HepG2 (cell line): ENCODE data around the gene DNTTIP2. TPM values are rescaled to one million over a fixed set of nuclear protein-coding genes. Genes with fewer than 3 reads are reported as not detected.
A peak's percentile ranks its signal among the peaks of the same experiment; 100 is the strongest.

Experiments used
- FOXJ3 ChIP-seq: sonication (generic); formaldehyde crosslinking; IDR thresholded peaks from 2 replicates; pipeline ENCODE4 v1.4.0; 2020; ENCODE audit warnings: missing genetic modification reagents, mild to moderate bottlenecking, borderline replicate concordance
- GATAD2A ChIP-seq: IDR thresholded peaks from 2 replicates; pipeline ENCODE4 v1.6.1; 2016
- KAT7 ChIP-seq: IDR thresholded peaks from 2 replicates; pipeline ENCODE4 v1.6.1; 2018; ENCODE audit warnings: borderline replicate concordance, missing compliant biosample characterization
- NFYC ChIP-seq: IDR thresholded peaks from 2 replicates; pipeline ENCODE4 v1.6.1; 2016; ENCODE audit warnings: missing genetic modification reagents, missing compliant biosample characterization
- SALL1 ChIP-seq: sonication (generic); formaldehyde crosslinking; IDR thresholded peaks from 2 replicates; pipeline ENCODE4 v1.8.0; 2022; ENCODE audit warnings: mild to moderate bottlenecking, missing genetic modification reagents
- SKI ChIP-seq: fragments of 450-650 bp; IDR thresholded peaks from one replicate; pipeline ENCODE4 v1.6.1; 2018; ENCODE audit warnings: mild to moderate bottlenecking; ENCODE audit not compliant: partially characterized antibody
- TARDBP ChIP-seq: sonication (generic); formaldehyde crosslinking; IDR thresholded peaks from 2 replicates; pipeline ENCODE4 v1.8.0; 2022; ENCODE audit warnings: mild to moderate bottlenecking, missing genetic modification reagents
- TEAD3 ChIP-seq: optimal IDR thresholded peaks from 2 replicates; pipeline ENCODE3; 2016; ENCODE audit warnings: borderline replicate concordance
- YEATS4 ChIP-seq: sonication (generic); formaldehyde crosslinking; IDR thresholded peaks from 2 replicates; pipeline ENCODE4 v1.4.0; 2020; ENCODE audit warnings: missing genetic modification reagents, borderline replicate concordance
- ZNF329 ChIP-seq: sonication (generic); formaldehyde crosslinking; IDR thresholded peaks from 2 replicates; pipeline ENCODE4 v1.9.0; 2021; ENCODE audit warnings: low read depth, mild to moderate bottlenecking, missing genetic modification reagents
- ZNF567 ChIP-seq: sonication (generic); formaldehyde crosslinking; IDR thresholded peaks from 2 replicates; pipeline ENCODE4 v1.8.1; 2023; ENCODE audit warnings: mild to moderate bottlenecking, missing genetic modification reagents, borderline replicate concordance
- ZNF598 ChIP-seq: sonication (generic); formaldehyde crosslinking; IDR thresholded peaks from 2 replicates; pipeline ENCODE4 v1.5.1; 2020; ENCODE audit warnings: mild to moderate bottlenecking, missing genetic modification reagents, borderline replicate concordance
- ZNF670 ChIP-seq: sonication (generic); formaldehyde crosslinking; IDR thresholded peaks from 2 replicates; pipeline ENCODE4 v1.8.0; 2022; ENCODE audit warnings: mild to moderate bottlenecking, missing genetic modification reagents, borderline replicate concordance
- polyA plus RNA-seq, 8 experiments: library from polyadenylated mRNA; depleted of rRNA in 3 of 8; stranded (reverse) in 7 of 8; unstranded in 1 of 8; fragments of >200 nt; fragmentation: Illumina TruSeq in 4 of 8; extraction: Trizol in 4 of 8; gene quantifications; 2 replicates each; pipeline versions ENCODE4 v1.2.1 to v1.2.3, GENCODE V29; 2011 to 2016; ENCODE audit warnings: low read depth in 4 of 8, missing spikeins in 1 of 8, mixed read lengths in 1 of 8; ENCODE audit not compliant: insufficient read depth in 1 of 8
- total RNA-seq, 5 experiments: library from RNA; depleted of rRNA; stranded (reverse); fragments of >200 nt; fragmentation: Illumina TruSeq; extraction: Trizol; gene quantifications; 2 replicates each; pipeline ENCODE4 v1.2.3, GENCODE V29; 2016; ENCODE audit warnings: low read depth in 1 of 5
- TF ChIP-seq, protein P1 (sequence below): sonication (generic); formaldehyde crosslinking; IDR thresholded peaks from 2 replicates; pipeline ENCODE4 v1.4.0; 2020; ENCODE audit warnings: missing genetic modification reagents
- TF ChIP-seq, protein P2 (sequence below): sonication (generic); formaldehyde crosslinking; conservative IDR thresholded peaks from 2 replicates; pipeline ENCODE4 v1.8.0; 2022; ENCODE audit warnings: low read depth, missing genetic modification reagents
- TF ChIP-seq, protein P3 (sequence below): sonication (generic); formaldehyde crosslinking; conservative IDR thresholded peaks from 2 replicates; pipeline ENCODE4 v1.4.0; 2020; ENCODE audit warnings: missing genetic modification reagents
- TF ChIP-seq, protein P4 (sequence below): sonication (generic); formaldehyde crosslinking; IDR thresholded peaks from 2 replicates; pipeline ENCODE4 v1.4.0; 2020; ENCODE audit warnings: missing genetic modification reagents, borderline replicate concordance
- TF ChIP-seq, protein P5 (sequence below), 2 experiments: sonication (generic) in 1 of 2; formaldehyde crosslinking in 1 of 2; IDR thresholded peaks; 2 replicates each; pipeline versions ENCODE4 v1.4.0 to v1.6.1; 2018 to 2020; ENCODE audit warnings: missing genetic modification reagents in 2 of 2, borderline replicate concordance in 1 of 2, low read depth in 1 of 2, mild to moderate bottlenecking in 1 of 2, missing biosample characterization in 1 of 2

Gene DNTTIP2
- total and polyA plus RNA-seq, 2 of the 13 experiments (the other 11 are each of a cell fraction or from before 2014, with no cell fraction given) = 11.4 to 63.3 TPM

DNA sequence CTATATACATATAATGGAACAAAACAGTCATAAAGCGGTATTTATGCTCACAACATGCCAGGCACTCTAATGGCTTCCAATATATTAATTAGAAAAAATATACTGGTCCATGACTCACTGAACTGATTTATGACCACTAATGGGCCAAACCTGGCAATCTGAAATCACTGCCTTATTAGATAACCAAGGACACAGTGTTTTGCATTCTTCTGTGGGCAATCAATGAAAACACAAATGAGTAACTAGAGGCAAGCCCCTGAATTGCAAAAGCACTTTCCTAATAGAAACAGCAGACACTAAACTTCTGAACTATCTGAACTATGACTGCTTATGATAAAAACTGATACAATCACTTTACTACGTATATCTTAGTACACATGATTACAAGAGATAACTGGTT, 26.7 kb upstream of the DNTTIP2 start (continued):
- no peak for TF ChIP-seq ZNF329 (CRISPR knock-in tag)
- TF ChIP-seq FOXJ3 = peak; percentile 67; the same call in 1 of the 2 replicates
- TF ChIP-seq ZNF567 (CRISPR knock-in tag) = no peak
- TF ChIP-seq ZNF598 = no peak
- peak; percentile 45; the same call in 1 of the 2 replicates for TF ChIP-seq ZNF670 (CRISPR knock-in tag)
- no peak for TF ChIP-seq NFYC (CRISPR knock-in tag)
- TF ChIP-seq, protein P1, sequence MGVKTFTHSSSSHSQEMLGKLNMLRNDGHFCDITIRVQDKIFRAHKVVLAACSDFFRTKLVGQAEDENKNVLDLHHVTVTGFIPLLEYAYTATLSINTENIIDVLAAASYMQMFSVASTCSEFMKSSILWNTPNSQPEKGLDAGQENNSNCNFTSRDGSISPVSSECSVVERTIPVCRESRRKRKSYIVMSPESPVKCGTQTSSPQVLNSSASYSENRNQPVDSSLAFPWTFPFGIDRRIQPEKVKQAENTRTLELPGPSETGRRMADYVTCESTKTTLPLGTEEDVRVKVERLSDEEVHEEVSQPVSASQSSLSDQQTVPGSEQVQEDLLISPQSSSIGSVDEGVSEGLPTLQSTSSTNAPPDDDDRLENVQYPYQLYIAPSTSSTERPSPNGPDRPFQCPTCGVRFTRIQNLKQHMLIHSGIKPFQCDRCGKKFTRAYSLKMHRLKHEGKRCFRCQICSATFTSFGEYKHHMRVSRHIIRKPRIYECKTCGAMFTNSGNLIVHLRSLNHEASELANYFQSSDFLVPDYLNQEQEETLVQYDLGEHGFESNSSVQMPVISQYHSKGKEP (CRISPR knock-in tag) = no peak
- TF ChIP-seq, protein P2, sequence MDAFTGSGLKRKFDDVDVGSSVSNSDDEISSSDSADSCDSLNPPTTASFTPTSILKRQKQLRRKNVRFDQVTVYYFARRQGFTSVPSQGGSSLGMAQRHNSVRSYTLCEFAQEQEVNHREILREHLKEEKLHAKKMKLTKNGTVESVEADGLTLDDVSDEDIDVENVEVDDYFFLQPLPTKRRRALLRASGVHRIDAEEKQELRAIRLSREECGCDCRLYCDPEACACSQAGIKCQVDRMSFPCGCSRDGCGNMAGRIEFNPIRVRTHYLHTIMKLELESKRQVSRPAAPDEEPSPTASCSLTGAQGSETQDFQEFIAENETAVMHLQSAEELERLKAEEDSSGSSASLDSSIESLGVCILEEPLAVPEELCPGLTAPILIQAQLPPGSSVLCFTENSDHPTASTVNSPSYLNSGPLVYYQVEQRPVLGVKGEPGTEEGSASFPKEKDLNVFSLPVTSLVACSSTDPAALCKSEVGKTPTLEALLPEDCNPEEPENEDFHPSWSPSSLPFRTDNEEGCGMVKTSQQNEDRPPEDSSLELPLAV (CRISPR knock-in tag) = no peak
- TF ChIP-seq, protein P3, sequence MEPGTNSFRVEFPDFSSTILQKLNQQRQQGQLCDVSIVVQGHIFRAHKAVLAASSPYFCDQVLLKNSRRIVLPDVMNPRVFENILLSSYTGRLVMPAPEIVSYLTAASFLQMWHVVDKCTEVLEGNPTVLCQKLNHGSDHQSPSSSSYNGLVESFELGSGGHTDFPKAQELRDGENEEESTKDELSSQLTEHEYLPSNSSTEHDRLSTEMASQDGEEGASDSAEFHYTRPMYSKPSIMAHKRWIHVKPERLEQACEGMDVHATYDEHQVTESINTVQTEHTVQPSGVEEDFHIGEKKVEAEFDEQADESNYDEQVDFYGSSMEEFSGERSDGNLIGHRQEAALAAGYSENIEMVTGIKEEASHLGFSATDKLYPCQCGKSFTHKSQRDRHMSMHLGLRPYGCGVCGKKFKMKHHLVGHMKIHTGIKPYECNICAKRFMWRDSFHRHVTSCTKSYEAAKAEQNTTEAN = no peak
- TF ChIP-seq YEATS4 (CRISPR knock-in tag) = no peak; the same call in 1 of the 2 replicates
- TF ChIP-seq GATAD2A (CRISPR knock-in tag) = peak; percentile 92
- TF ChIP-seq SKI = no peak
- TF ChIP-seq TEAD3 (CRISPR knock-in tag) = peak; percentile 85
- TF ChIP-seq, protein P4, sequence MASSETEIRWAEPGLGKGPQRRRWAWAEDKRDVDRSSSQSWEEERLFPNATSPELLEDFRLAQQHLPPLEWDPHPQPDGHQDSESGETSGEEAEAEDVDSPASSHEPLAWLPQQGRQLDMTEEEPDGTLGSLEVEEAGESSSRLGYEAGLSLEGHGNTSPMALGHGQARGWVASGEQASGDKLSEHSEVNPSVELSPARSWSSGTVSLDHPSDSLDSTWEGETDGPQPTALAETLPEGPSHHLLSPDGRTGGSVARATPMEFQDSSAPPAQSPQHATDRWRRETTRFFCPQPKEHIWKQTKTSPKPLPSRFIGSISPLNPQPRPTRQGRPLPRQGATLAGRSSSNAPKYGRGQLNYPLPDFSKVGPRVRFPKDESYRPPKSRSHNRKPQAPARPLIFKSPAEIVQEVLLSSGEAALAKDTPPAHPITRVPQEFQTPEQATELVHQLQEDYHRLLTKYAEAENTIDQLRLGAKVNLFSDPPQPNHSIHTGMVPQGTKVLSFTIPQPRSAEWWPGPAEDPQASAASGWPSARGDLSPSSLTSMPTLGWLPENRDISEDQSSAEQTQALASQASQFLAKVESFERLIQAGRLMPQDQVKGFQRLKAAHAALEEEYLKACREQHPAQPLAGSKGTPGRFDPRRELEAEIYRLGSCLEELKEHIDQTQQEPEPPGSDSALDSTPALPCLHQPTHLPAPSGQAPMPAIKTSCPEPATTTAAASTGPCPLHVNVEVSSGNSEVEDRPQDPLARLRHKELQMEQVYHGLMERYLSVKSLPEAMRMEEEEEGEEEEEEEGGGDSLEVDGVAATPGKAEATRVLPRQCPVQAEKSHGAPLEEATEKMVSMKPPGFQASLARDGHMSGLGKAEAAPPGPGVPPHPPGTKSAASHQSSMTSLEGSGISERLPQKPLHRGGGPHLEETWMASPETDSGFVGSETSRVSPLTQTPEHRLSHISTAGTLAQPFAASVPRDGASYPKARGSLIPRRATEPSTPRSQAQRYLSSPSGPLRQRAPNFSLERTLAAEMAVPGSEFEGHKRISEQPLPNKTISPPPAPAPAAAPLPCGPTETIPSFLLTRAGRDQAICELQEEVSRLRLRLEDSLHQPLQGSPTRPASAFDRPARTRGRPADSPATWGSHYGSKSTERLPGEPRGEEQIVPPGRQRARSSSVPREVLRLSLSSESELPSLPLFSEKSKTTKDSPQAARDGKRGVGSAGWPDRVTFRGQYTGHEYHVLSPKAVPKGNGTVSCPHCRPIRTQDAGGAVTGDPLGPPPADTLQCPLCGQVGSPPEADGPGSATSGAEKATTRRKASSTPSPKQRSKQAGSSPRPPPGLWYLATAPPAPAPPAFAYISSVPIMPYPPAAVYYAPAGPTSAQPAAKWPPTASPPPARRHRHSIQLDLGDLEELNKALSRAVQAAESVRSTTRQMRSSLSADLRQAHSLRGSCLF (CRISPR knock-in tag) = no peak
- 0 out of 2 replicates have a peak, but pooled peaks have one; percentile 26 for TF ChIP-seq TARDBP (CRISPR knock-in tag)
- TF ChIP-seq KAT7 = no peak
- TF ChIP-seq, protein P5, sequence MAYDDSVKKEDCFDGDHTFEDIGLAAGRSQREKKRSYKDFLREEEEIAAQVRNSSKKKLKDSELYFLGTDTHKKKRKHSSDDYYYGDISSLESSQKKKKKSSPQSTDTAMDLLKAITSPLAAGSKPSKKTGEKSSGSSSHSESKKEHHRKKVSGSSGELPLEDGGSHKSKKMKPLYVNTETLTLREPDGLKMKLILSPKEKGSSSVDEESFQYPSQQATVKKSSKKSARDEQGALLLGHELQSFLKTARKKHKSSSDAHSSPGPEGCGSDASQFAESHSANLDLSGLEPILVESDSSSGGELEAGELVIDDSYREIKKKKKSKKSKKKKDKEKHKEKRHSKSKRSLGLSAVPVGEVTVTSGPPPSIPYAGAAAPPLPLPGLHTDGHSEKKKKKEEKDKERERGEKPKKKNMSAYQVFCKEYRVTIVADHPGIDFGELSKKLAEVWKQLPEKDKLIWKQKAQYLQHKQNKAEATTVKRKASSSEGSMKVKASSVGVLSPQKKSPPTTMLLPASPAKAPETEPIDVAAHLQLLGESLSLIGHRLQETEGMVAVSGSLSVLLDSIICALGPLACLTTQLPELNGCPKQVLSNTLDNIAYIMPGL (CRISPR knock-in tag; IDR thresholded peaks at IDR 0.05; ENCODE audit: borderline replicate concordance in 1 of 2, low read depth in 1 of 2) = no peak
- peak; percentile 61; the same call in 1 of the 2 replicates for TF ChIP-seq SALL1 (CRISPR knock-in tag)
